ENCODE results near the gene CCNT1.
"Not testable (repeated sequence)": the region's sequence is repeated elsewhere in the genome, so short reads cannot be mapped to it uniquely, and the experiment has no call there.

CCNT1 gene

DNA sequence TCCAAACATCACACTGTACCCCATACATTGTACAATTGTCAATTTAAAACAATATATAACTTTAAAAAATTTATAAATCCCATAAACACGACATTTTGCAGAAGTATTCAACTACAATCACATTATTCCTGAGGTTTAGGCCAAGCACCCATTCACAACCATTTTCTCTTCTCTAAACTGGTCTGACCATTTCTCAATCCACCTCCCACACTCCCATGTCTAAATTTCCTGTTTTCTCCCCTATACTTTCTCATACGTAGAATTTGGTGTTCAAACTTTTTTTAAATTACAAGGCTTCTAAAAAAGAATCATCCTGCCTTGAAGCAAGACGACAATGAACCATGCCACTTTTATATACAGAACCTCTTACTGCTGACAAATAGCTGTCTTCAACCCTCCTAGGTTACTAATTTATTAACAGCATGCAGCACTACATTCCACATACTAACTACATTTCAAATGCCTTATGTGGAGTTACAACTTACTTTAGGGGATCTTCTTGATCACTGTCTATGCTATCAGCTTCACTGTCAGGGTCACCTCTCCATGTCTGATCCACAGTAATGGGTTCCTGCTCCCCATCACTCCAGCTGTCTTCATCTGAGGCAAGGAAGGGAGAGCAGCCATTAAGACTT is 37.8 kb downstream of the CCNT1 start:
- no peak overlapping the region for H3K4me3 ChIP-seq (ENCODE audit: low read length)
- no peak for DNase-seq (ENCODE audit: low read depth)
- TF ChIP-seq, protein P1, sequence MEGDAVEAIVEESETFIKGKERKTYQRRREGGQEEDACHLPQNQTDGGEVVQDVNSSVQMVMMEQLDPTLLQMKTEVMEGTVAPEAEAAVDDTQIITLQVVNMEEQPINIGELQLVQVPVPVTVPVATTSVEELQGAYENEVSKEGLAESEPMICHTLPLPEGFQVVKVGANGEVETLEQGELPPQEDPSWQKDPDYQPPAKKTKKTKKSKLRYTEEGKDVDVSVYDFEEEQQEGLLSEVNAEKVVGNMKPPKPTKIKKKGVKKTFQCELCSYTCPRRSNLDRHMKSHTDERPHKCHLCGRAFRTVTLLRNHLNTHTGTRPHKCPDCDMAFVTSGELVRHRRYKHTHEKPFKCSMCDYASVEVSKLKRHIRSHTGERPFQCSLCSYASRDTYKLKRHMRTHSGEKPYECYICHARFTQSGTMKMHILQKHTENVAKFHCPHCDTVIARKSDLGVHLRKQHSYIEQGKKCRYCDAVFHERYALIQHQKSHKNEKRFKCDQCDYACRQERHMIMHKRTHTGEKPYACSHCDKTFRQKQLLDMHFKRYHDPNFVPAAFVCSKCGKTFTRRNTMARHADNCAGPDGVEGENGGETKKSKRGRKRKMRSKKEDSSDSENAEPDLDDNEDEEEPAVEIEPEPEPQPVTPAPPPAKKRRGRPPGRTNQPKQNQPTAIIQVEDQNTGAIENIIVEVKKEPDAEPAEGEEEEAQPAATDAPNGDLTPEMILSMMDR (IDR thresholded peaks at IDR 0.05; ENCODE audit: insufficient read depth, low read depth, low read length, missing control alignments), result no peak

DNA sequence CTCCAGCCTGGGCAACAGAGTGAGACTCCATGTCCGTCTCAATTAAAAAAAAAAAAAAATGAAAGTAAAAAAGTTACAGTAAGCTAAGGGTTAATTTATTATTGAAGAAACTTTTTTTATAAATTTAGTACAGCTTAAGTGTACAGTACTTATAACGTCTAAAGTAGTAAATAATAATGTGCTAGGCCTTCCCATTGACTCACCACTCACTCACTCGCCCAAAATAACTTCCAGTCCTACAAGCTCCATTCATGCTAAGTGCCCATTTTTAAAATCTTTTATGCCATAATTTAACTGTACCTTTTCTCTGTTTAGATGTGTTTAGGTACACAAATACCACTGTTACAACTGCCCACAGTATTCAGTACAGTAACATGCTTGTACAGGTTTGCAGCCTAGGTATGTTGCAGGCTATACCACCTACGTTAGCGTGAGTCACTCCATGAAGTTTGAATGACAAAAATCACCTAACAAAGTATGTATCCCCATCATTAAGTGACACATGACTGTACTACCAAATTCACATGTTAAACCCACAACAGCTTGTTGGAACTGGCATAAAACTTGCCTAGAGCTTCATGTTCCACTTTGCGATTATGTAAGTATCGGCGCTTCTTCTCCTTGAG is 45.2 kb downstream of the CCNT1 start:
- no peak overlapping the region for H3K4me3 ChIP-seq (ENCODE audit: low read length)
- peak; percentile 95 for DNase-seq (ENCODE audit: low read depth)
- TF ChIP-seq, protein P1 (IDR thresholded peaks at IDR 0.05; ENCODE audit: insufficient read depth, low read depth, low read length, missing control alignments), result no peak

DNA sequence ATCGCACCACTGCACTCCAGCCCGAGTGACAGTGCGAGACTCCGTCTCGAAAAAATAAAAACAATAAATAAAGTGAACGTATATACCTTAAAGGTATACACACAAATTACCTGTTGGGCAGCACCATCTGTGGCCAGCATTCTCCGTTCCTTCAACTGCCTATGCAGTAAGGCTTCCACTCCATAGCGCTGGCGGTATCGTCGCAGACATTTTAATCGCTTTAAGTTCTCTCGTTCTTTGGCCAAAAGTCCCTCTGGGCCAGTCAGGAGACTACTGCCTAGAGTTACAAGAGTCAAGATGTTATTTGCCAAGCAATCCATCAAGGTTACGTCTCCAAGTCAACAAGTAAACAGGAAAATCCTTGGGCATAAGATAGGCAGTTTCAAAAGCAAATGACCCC is 47.5 kb downstream of the CCNT1 start:
- TF ChIP-seq, protein P1 (IDR thresholded peaks at IDR 0.05; ENCODE audit: insufficient read depth, low read depth, low read length, missing control alignments), result no peak
- H3K4me3 ChIP-seq (ENCODE audit: low read length), result no peak overlapping the region

DNA sequence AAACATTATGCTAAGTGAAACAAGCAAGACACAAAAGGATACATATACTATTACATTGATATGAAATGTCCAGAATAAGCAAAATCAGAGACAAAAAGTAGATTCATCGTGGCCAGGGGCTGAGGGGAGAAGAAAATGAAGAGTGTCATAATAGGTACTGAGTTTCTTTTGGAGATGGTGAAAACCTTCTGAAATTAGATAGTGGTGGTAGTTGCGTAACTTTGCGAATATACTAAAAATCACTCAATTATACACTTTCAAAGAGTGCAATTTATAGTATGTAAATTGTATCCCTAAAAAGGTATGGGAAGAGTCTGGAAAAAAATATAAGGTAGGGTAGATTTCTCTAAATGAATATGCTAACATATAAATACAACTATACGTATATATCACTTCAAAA is 56.6 kb downstream of the CCNT1 start:
- TF ChIP-seq, protein P1 (IDR thresholded peaks at IDR 0.05; ENCODE audit: insufficient read depth, low read depth, low read length, missing control alignments), result no peak
- H3K4me3 ChIP-seq (ENCODE audit: low read length), result no peak overlapping the region
- DNase-seq (ENCODE audit: low read depth), result no peak

More for the DNA sequence above, 47.5 kb downstream of the CCNT1 start:
- no peak for DNase-seq (ENCODE audit: low read depth)

DNA sequence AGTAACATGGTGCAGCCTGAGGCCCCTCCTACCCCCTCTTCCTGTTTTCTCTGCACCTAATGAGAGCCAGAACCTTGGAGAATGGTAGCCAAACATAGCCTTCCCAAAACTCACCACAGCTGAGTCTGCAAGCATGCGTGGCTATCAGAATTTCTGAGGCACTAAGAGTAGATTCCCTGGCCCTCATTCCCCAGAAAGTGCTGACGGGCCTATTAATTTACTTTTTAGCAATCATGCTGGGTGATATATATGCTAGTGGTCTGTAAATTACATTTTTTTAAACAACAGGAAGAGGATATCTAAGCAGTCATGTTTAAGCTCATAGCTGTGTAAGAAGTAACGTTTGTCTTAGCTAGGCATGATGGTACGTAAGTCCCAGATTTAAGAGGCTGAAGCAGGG is 64.8 kb downstream of the CCNT1 start:
- TF ChIP-seq, protein P1 (IDR thresholded peaks at IDR 0.05; ENCODE audit: insufficient read depth, low read depth, low read length, missing control alignments), result no peak
- no peak for DNase-seq (ENCODE audit: low read depth)
- H3K4me3 ChIP-seq (ENCODE audit: low read length), result no peak overlapping the region

DNA sequence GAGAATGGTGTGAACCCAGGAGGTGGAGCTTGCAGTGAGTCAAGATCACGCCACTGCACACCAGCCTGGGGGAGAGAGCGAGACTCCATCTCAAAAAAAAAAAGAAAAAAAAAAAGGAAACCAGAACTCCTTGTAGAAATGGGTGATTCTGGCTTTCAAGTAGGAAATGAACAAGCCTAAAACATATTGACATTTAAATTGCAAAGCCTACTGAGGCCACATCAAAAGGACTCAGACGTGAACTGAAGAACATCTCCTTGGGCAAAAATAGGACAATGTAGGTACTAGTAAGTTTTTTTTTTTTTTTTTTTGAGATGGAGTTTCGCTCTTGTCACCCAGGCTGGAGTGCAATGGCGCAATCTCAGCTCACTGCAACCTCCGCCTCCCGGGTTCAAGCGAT is 71.2 kb downstream of the CCNT1 start:
- not testable (repeated sequence) for DNase-seq (ENCODE audit: low read depth); H3K4me3 ChIP-seq (ENCODE audit: low read length)

DNA sequence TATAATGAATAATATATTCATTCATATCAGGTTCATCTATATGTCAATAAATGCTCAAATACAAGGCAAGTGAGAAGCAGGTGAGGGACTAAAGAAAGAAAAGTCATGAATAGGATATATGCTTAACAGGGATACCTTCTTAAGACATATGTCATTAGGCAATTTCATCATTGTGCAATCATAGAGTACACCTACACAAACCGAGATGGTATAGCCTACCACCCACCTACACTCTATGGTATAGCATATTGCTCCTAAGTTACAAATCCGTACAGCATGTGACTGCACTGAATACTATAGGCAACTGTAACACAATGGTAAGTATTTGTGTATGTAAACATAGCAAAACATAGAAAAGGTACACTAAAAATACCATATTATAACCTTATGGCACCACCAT is 73.5 kb downstream of the CCNT1 start:
- TF ChIP-seq, protein P1 (IDR thresholded peaks at IDR 0.05; ENCODE audit: insufficient read depth, low read depth, low read length, missing control alignments), result no peak
- no peak overlapping the region for H3K4me3 ChIP-seq (ENCODE audit: low read length)
- peak; percentile 33 for DNase-seq (ENCODE audit: low read depth)

DNA sequence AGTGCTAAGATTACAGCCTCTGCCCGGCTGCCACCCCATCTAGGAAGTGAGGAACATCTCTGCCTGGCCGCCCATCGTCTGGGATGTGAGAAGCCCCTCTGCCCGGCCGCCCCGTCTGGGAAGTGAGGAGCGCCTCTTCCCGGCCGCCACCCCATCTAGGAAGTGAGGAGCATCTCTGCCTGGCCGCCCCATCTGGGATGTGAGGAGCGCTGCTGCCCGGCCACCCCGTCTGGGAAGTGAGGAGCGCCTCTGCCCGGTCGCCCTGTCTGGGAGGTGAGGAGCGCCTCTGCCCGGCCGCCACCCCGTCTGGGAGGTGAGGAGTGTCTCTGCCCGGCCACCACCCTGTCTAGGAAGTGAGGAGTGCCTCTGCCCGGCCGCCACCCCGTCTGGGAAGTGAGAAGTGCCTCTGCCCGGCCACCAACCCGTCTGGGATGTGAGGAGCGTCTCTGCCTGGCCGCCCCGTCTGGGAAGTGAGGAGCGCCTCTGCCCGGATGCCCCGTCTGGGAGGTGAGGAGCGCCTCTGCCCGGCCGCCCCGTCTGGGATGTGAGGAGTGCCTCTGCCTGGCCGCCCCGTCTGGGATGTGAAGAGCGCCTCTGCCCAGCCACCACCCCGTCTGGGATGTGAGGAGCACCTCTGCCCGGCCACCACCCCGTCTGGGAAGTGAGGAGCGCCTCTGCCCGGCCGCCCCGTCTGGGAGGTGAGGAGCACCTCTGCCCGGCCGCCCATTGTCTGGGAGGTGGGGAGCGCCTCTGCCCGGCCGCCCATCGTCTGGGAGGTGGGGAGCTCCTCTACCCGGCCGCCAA is 74.6 kb downstream of the CCNT1 start:
- not testable (repeated sequence) for DNase-seq (ENCODE audit: low read depth); H3K4me3 ChIP-seq (ENCODE audit: low read length)

Measured in epithelial cell of esophagus (primary cell).